C4-2B (cell line): ENCODE results near the gene BDH1.
"Not testable (repeated sequence)": the region's sequence is repeated elsewhere in the genome, so short reads cannot be mapped to it uniquely, and the experiment has no call there.

Source experiments
- H3K27ac ChIP-seq: fragments of 450-650 bp; 2 replicates; pipeline ENCODE4 v1.5.1; 2017
- ZFX ChIP-seq: fragments of 450-650 bp; IDR thresholded peaks from 2 replicates; pipeline ENCODE4 v1.6.1; 2017
- TF ChIP-seq, protein P1 (sequence below): fragments of 450-650 bp; conservative IDR thresholded peaks from 2 replicates; pipeline ENCODE4 v1.5.1; 2017; ENCODE audit warnings: mild to moderate bottlenecking

BDH1 gene

DNA sequence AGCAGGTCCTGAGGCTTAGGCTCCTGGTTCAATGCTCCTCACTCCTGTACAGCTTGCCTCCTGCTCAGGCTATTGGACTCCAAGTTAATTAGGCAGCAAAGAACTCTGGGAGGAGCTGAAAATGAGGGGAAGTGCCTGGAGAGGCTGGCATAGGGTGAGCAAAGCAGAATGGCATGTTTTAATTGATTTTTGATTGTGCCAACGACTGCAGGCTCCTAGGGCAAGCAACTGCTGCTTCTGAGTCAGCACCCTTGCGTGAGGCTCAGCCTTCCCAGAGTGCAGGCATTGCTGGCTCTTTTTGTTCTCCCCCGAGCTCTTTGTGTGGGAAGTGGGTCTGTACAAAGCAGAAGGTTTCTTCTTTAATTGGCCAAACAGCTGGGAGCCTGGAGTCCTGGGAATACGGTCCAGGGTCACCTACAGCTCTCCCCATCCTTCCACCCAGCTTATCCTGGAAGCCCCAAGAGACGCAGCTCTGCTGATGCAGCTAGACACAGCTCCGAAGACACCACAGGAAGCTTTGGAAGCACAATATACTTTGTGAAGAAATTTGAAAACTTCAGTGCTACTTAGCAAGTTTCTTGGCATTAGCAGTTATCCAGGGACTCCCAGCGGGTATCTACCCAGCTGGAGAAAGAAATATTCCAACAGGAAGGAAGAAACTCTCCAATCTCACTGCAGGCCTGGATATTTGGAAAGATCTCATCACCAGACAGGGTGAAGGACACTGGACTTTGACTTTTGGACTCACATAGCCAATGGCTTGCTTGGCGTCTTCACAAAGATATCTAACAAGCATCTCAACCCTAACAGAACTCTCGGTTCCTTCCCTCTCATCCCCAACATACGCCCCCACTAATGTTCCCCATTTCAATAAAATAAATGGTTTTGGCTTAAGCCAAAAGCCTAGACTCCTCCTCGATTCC, 76.8 kb downstream of the BDH1 start:
- no peak overlapping the region for H3K27ac ChIP-seq
- TF ChIP-seq, protein P1, sequence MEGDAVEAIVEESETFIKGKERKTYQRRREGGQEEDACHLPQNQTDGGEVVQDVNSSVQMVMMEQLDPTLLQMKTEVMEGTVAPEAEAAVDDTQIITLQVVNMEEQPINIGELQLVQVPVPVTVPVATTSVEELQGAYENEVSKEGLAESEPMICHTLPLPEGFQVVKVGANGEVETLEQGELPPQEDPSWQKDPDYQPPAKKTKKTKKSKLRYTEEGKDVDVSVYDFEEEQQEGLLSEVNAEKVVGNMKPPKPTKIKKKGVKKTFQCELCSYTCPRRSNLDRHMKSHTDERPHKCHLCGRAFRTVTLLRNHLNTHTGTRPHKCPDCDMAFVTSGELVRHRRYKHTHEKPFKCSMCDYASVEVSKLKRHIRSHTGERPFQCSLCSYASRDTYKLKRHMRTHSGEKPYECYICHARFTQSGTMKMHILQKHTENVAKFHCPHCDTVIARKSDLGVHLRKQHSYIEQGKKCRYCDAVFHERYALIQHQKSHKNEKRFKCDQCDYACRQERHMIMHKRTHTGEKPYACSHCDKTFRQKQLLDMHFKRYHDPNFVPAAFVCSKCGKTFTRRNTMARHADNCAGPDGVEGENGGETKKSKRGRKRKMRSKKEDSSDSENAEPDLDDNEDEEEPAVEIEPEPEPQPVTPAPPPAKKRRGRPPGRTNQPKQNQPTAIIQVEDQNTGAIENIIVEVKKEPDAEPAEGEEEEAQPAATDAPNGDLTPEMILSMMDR = no peak
- TF ChIP-seq ZFX = no peak

DNA sequence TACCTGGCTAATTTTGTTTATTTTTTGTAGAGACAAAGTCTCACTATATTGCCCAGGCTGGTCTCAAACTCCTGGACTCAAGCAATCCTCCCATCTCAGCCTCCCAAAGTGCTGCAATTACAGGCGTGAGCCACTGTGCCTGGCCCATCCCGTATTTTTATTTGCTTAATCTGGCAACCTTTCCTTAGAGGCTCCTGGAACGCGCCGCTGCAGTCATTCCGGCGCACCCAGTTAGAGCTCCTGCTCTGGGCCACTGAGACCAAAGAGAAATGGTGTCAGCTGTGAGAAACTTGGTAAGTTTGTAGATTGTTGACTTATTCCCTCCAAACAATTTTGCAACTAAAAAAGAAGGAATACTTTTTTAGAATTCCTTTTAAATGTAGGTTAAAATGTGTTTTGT, 78.0 kb downstream of the BDH1 start:
- not testable (repeated sequence) for H3K27ac ChIP-seq

DNA sequence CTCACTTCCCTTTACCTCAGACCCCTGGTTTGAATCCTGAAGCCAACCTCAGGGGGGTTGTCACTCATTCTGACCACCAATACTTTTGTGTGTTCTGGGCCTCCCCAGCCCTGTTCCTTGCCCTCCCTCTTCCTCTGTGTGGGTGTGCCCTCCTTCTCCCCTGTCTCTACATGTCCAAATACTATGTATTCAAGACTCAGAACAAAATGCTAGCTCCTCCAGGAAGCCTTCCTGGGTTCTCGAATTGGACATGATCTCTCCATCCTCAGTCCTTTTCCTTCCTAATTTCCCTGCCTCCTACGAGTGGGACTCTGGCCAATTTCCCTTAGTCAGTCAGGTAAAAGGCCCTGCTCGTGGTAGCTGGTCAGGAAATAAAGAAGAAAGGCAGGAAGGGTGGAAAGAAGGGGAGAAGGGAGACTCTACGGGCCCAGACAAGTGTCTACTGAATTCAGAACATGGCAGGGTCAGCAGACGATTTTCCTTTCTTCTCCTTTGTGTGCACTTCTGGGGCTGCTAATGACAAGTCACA, 79.7 kb downstream of the BDH1 start:
- TF ChIP-seq ZFX = no peak
- TF ChIP-seq, protein P1 = no peak
- H3K27ac ChIP-seq = no peak overlapping the region

DNA sequence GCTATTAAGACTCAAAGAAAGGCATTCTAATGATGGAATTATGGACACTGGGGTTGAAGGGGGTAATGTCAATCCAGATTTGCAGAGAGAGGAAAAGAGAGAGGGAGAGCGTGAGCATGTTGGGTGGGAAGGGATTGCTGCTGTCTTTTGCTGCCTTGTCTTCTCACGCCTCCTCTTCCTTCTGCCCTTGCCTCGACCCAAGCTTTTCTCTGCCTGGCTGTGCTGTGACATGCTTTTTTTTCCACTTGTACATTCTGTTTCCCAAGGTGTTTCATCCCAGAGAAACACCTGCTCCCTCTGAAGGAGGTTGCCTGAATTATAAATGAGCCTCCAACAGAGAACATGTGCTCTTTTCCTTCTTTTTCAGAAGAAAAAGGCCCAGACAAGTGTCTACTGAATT, 80.3 kb downstream of the BDH1 start:
- H3K27ac ChIP-seq = no peak overlapping the region
- TF ChIP-seq ZFX = no peak
- TF ChIP-seq, protein P1 = no peak

DNA sequence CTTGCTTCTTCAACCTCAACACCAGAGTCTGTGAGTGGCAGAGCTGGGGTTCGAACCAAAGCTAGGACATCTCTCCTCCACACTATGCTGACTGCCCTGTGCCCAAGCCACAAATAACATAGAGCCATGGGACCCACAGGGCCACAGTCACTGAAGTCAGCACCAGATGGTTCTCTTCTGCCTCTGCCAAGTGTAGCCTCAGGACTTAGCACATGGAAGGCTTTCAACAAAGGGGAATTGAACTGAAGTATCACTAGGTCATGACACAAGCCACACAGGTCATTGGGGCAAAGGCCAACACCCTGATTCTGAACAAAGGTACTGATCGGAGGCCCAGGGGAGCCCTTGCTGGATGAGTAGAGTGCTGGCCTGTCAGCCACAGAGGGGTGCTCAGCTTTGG, 83.6 kb downstream of the BDH1 start:
- TF ChIP-seq ZFX = no peak
- TF ChIP-seq, protein P1 = no peak
- H3K27ac ChIP-seq = no peak overlapping the region

DNA sequence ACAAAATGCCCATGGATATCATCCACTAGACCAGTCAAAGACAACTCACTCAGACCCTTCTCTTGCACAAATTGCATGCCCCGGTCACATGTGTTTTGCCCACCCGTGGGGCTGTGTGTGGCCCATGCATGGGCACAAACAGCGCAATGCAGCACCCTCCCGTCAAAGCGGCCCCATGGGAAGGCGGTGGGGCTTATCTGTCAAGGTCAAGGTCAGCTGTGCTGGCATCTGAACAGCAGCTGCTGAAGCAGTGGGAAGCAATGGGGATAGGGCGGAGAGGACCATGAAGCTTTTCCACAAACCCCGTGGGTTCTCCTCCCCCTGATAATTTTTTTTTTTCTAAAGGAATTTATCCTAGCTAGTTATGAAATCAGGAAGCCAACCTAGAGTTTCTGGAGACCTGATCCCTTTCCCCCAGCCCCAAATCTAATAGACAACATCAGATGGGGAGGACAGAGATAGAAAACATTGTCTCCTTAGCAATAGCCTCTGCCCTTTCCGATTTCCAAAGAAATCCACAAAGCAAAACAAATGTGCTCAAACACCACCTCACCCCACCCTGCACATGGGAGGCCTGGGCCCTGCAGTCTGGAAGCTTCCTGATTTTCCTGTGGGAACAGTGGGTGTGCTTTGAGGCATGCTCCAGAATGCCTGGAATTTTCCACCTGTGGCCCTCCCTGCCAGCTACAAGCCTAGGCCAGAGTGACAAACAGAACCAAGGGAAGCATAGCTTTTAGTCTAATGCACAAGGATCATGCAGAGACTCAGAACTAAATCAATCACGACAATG, 84.4 kb downstream of the BDH1 start:
- TF ChIP-seq, protein P1 = no peak
- no peak for TF ChIP-seq ZFX
- H3K27ac ChIP-seq = no peak overlapping the region

DNA sequence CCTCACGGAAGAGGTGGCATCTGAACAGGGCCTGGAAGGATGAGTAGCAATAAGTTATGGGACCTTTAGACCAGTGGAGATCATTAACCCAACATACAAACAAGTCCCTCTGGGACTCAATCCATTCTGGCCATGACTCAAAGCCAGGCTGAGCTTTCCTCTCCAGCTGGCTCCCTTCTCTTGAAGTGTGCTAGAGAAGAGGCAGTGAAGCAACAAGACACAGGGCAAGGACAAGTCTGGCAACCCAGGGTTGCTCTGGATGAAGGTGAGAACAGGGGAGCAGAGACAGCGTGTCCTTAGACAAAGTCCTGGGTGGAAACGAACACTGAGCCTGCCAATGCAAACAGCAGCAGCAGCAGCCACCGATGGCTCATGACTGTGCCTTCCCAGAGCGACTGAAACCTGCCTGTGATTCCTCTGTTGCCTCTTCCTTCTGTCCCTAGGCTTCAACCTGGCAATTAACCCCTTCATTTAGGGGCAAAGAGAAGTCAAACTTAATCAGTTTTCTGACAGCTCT, 86.8 kb downstream of the BDH1 start:
- peak overlapping the region; percentile 8; the same call in 1 of the 2 replicates for H3K27ac ChIP-seq
- TF ChIP-seq, protein P1 = no peak
- TF ChIP-seq ZFX = no peak
